ENCODE results near the gene SLC16A8.

Gene SLC16A8

GRCh38 chr22:38032681-38033521 is 51.1 kb downstream of the SLC16A8 start:
- DNase-seq (ENCODE audit: insufficient read length, low spot score) = no peak

GRCh38 chr22:38031491-38031890 is 52.5 kb downstream of the SLC16A8 start:
- no peak for FAIRE-seq

More at GRCh38 chr22:38032681-38033521, 51.1 kb downstream of the SLC16A8 start:
- no peak for FAIRE-seq

GRCh38 chr22:38030311-38031133 is 53.5 kb downstream of the SLC16A8 start:
- DNase-seq (ENCODE audit: insufficient read length, low spot score) (no peak), FAIRE-seq (no peak)

More at GRCh38 chr22:38031491-38031890, 52.5 kb downstream of the SLC16A8 start:
- DNase-seq (ENCODE audit: insufficient read length, low spot score) = no peak

DNA sequence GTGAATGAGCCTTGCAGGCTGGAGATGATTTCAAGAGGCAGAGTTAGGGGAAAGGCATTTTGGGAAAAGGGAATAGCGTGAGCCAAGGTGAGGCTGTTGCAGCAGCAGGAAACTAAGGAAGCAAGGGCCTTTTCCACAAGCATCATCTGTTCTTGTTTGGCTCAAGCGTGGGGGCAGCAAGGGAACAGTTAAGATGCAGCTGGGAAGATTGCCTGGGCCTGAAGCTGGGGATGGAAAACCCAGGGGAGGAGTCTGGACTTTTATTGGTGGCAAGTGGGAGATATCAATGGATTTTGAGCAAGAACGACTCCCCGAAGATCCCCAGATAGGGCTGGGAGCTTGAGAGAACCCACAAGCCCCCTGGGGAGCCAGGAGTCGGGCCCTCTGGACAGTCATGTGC is 54.1 kb downstream of the SLC16A8 start:
- DNase-seq (ENCODE audit: insufficient read length, low spot score) = no peak
- no peak for FAIRE-seq

- FAIRE-seq = no peak
- no peak for DNase-seq (ENCODE audit: insufficient read length, low spot score)
Observed at GRCh38 chr22:38029370-38029769, 54.6 kb downstream of the SLC16A8 start.

DNA sequence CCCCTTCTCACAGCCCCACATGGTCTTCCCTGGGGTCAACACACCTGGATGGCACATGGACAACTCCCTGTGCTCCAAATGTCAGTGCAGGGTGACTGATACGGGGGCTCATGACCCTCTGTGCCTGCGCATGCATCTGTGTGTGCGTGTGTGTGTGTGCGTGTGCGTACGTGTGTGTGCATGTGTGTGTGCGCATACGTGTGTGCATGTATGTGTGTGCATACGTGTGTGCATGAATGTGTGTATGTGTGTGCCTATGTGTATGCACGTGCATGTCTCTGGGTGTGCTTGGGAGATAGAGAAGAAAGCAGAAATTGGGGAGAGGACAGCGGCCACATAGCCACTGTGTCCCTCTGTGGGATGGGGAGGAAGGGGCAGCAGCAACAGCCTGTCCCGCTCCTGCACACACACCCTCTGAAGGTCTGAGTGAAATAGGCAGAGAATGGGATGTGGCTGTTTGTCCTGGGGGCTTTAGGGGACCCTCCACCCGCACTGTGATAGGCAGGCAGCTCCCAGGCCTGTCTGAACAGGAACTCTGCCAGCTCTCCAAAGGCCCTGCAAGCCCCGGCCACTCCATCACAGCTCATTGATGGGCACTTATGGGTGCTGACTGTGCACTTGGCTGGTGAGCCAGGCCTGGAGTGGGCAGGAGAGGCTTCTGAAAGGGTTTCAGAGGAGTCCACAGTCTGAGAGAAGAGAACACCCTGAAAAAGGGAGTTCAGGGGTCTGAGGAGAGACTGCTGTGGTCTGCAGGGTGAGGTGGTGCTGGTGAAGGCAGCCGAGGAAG is 55.4 kb downstream of the SLC16A8 start:
- DNase-seq (ENCODE audit: insufficient read length, low spot score) = no peak
- no peak for FAIRE-seq
